CD14-positive monocyte (primary cell): ENCODE results near the gene RABEP2. TPM values are rescaled to one million over a fixed set of nuclear protein-coding genes. Genes with fewer than 3 reads are reported as not detected.

Source experiments
- DNase-seq, 3 donors: peaks; one replicate each; pipeline ENCODE4 v3.0.0-alpha.2; 2011 to 2022
- H2AFZ ChIP-seq: 2 replicates; pipeline ENCODE4 v1.6.0; 2012; ENCODE audit warnings: mild to moderate bottlenecking, low read depth, low read length, inconsistent platforms; ENCODE audit not compliant: insufficient read depth, poor library complexity, severe bottlenecking
- H3K27ac ChIP-seq, 2 donors: 1 replicate in 1 of 2; 2 replicates in 1 of 2; pipeline ENCODE4 v1.5.1; 2012 to 2013; ENCODE audit warnings: low read length in 2 of 2, control low read depth in 1 of 2, inconsistent platforms in 1 of 2, low read depth in 1 of 2, mild to moderate bottlenecking in 1 of 2
- H3K27me3 ChIP-seq, 2 donors: one replicate each; pipeline versions ENCODE4 v1.6.0 to v1.6.1; 2011 to 2013; ENCODE audit warnings: low read length in 2 of 2; ENCODE audit not compliant: control insufficient read depth in 2 of 2, insufficient read depth in 2 of 2
- H3K36me3 ChIP-seq, 2 donors: replicated peaks in 1 of 2; 1 replicate in 1 of 2; 2 replicates in 1 of 2; pipeline versions ENCODE4 v1.5.1 to v1.6.1; 2012 to 2013; ENCODE audit warnings: low read length in 2 of 2, control low read depth in 1 of 2, inconsistent platforms in 1 of 2, mild to moderate bottlenecking in 1 of 2; ENCODE audit not compliant: insufficient read depth in 2 of 2, control insufficient read depth in 1 of 2
- H3K4me1 ChIP-seq, 2 donors: 1 replicate in 1 of 2; 2 replicates in 1 of 2; pipeline versions ENCODE4 v1.5.1 to v1.6.1; 2012 to 2013; ENCODE audit warnings: low read length in 2 of 2, control low read depth in 1 of 2, inconsistent platforms in 1 of 2, mild to moderate bottlenecking in 1 of 2, moderate library complexity in 1 of 2; ENCODE audit not compliant: insufficient read depth in 2 of 2, control insufficient read depth in 1 of 2
- H3K4me2 ChIP-seq: replicated peaks from 2 replicates; pipeline ENCODE3; 2012; ENCODE audit warnings: low read length, moderate library complexity, mild to moderate bottlenecking; ENCODE audit not compliant: poor library complexity, severe bottlenecking; ENCODE audit errors: extremely low read depth
- H3K4me3 ChIP-seq, 3 experiments: fragments of 200-600 bp in 1 of 3; sonication (generic) in 1 of 3; replicated peaks in 1 of 3; 1 replicate in 2 of 3; 2 replicates in 1 of 3; pipeline ENCODE4 v1.5.1; 2011 to 2013; ENCODE audit warnings: low read length in 3 of 3, mild to moderate bottlenecking in 3 of 3, control low read depth in 2 of 3, low read depth in 2 of 3, inconsistent platforms in 1 of 3, moderate library complexity in 1 of 3
- H3K79me2 ChIP-seq: 2 replicates; pipeline ENCODE4 v1.6.0; 2012; ENCODE audit warnings: mild to moderate bottlenecking, control low read depth, inconsistent platforms, low read length, moderate library complexity; ENCODE audit not compliant: insufficient read depth
- H3K9ac ChIP-seq: 2 replicates; pipeline ENCODE4 v1.6.0; 2017; ENCODE audit warnings: low read length, mild to moderate bottlenecking; ENCODE audit not compliant: insufficient read depth, poor library complexity, severe bottlenecking
- H3K9me3 ChIP-seq, 2 donors: replicated peaks in 1 of 2; 1 replicate in 1 of 2; 2 replicates in 1 of 2; pipeline versions ENCODE4 v1.5.1 to v1.6.1; 2012 to 2013; ENCODE audit warnings: low read length in 2 of 2, control low read depth in 1 of 2; ENCODE audit not compliant: control insufficient read depth in 1 of 2, insufficient read depth in 1 of 2
- H4K20me1 ChIP-seq: 2 replicates; pipeline ENCODE4 v1.6.0; 2012; ENCODE audit warnings: mild to moderate bottlenecking, low read length, control low read depth, moderate library complexity; ENCODE audit not compliant: insufficient read depth
- H3K27ac Mint-ChIP-seq, 7 donors: one replicate each; pipeline ENCODE4 v1.8.0; 2020; ENCODE audit warnings: mild to moderate bottlenecking in 7 of 7, mixed read lengths in 7 of 7, moderate library complexity in 6 of 7, inconsistent platforms in 2 of 7
- H3K27me3 Mint-ChIP-seq, 3 donors: one replicate each; pipeline ENCODE4 v1.8.0; 2021 to 2022; ENCODE audit warnings: low read depth in 3 of 3, mild to moderate bottlenecking in 3 of 3, mixed read lengths in 3 of 3, moderate library complexity in 3 of 3, inconsistent platforms in 1 of 3
- H3K36me3 Mint-ChIP-seq, 2 donors: one replicate each; pipeline ENCODE4 v1.8.0; 2020; ENCODE audit warnings: mixed read lengths in 2 of 2, inconsistent platforms in 1 of 2, mild to moderate bottlenecking in 1 of 2
- H3K4me1 Mint-ChIP-seq: one replicate; pipeline ENCODE4 v1.8.0; 2020; ENCODE audit warnings: mild to moderate bottlenecking, mixed read lengths
- H3K4me3 Mint-ChIP-seq, 2 donors: one replicate each; pipeline ENCODE4 v1.8.0; 2020; ENCODE audit warnings: mild to moderate bottlenecking in 2 of 2, mixed read lengths in 2 of 2, moderate library complexity in 1 of 2
- H3K9me3 Mint-ChIP-seq, 7 donors: one replicate each; pipeline ENCODE4 v1.8.0; 2020 to 2022; ENCODE audit warnings: mixed read lengths in 7 of 7, mild to moderate bottlenecking in 6 of 7, moderate library complexity in 6 of 7, inconsistent platforms in 2 of 7
- CTCF ChIP-seq: fragments of 200-600 bp; IDR thresholded peaks from one replicate; pipeline ENCODE4 v1.8.0; 2022; ENCODE audit warnings: antibody characterized with exemption, mild to moderate bottlenecking
- WGBS: methylation state at CpG from one replicate; pipeline ENCODE4 v1.1.5; 2013; ENCODE audit warnings: missing lambda C conversion rate; ENCODE audit not compliant: insufficient coverage; 5-methylcytosine and 5-hydroxymethylcytosine counted together
- intact Hi-C, 2 donors: fragments of 100-400 bp; cut with micrococcal nuclease; formaldehyde crosslinking; loops; one replicate each; pipeline versions ENCODE4 v1.15.0 to v1.15.1; 2023
- polyA plus RNA-seq, 3 donors: library from polyadenylated mRNA; depleted of rRNA in 1 of 3; unstranded in 2 of 3; stranded (reverse) in 1 of 3; fragments of 300-500 nt in 2 of 3; fragments of >200 nt in 1 of 3; fragmentation: Illumina TruSeq in 2 of 3; gene quantifications; 1 replicate in 2 of 3; 2 replicates in 1 of 3; pipeline ENCODE4 v1.2.3, GENCODE V29; 2012 to 2021

Gene RABEP2
- polyA plus RNA-seq, 3 donors = 1.9 to 21.6 (median 2.5) TPM

GRCh38 chr16:28964072-28964471 is 39.0 kb upstream of the RABEP2 start:
- no peak overlapping the region for H3K27ac ChIP-seq
- H3K4me1 ChIP-seq = no peaks in the 10 kb centered on the region
- no peak overlapping the region for H3K9ac ChIP-seq
- no peaks in the 10 kb centered on the region for H3K27me3 ChIP-seq
- intact Hi-C loops = no loop called here
- no peaks in the 10 kb centered on the region for H3K79me2 ChIP-seq
- peaks cover 53 to 68% of the 10 kb centered on the region in 2 donors for H3K36me3 ChIP-seq
- H3K9me3 Mint-ChIP-seq = no peaks in the 10 kb centered on the region
- no peak overlapping the region for H3K4me2 ChIP-seq
- no peak overlapping the region for H3K4me3 Mint-ChIP-seq
- no peak overlapping the region for H3K27ac Mint-ChIP-seq
- H2AFZ ChIP-seq = no peak overlapping the region
- WGBS = 100% methylated on average over 1 of the region's 3 CpGs
- peaks cover 63 to 70% of the 10 kb centered on the region in 2 donors for H3K36me3 Mint-ChIP-seq
- no peak for DNase-seq
- peaks cover 0 to under 1% (median 0%) of the 10 kb centered on the region in 3 donors for H3K27me3 Mint-ChIP-seq
- no peak overlapping the region for H3K4me3 ChIP-seq
- no peaks in the 10 kb centered on the region for H3K4me1 Mint-ChIP-seq
- no peak for TF ChIP-seq CTCF
- peaks cover 3% of the 10 kb centered on the region for H4K20me1 ChIP-seq
- H3K9me3 ChIP-seq = no peaks in the 10 kb centered on the region

- H3K27me3 Mint-ChIP-seq = no peaks in the 10 kb centered on the region
- H3K4me3 Mint-ChIP-seq = no peak overlapping the region
- 100% methylated on average over 2 of the region's 6 CpGs for WGBS
These were observed 33.8 kb upstream of the RABEP2 start for GRCh38 chr16:28958836-28959235.

More at GRCh38 chr16:28958836-28959235, 33.8 kb upstream of the RABEP2 start:
- intact Hi-C loops = no loop called here
- no peak for DNase-seq
- peaks cover 3% of the 10 kb centered on the region for H3K79me2 ChIP-seq
- no peaks in the 10 kb centered on the region for H3K27me3 ChIP-seq
- H3K9ac ChIP-seq = no peak overlapping the region
- Mint-ChIP-seq H3K4me1 (no peaks in the 10 kb centered on the region), H3K36me3 (peaks cover 78 to 96% of the 10 kb centered on the region in 2 donors), H3K9me3 (no peaks in the 10 kb centered on the region), H3K27ac (peak overlapping the region in 2 of 7 donors; percentile 26 to 53)
- H2AFZ ChIP-seq = no peak overlapping the region
- H3K27ac ChIP-seq = no peak overlapping the region
- no peak overlapping the region for H3K4me3 ChIP-seq
- no peaks in the 10 kb centered on the region for H3K4me1 ChIP-seq
- H4K20me1 ChIP-seq = no peaks in the 10 kb centered on the region
- H3K4me2 ChIP-seq = no peak overlapping the region
- TF ChIP-seq CTCF = no peak
- H3K36me3 ChIP-seq = peaks cover 80 to 96% of the 10 kb centered on the region in 2 donors
- no peaks in the 10 kb centered on the region for H3K9me3 ChIP-seq
